Adipocyte (in vitro differentiated cells): ENCODE results near the gene NDUFAF3.
A peak's percentile ranks its signal among the peaks of the same experiment; 100 is the strongest.

Source experiments
- DNase-seq: peaks from one replicate; pipeline ENCODE4 v3.0.0-alpha.2; 2015; ENCODE audit warnings: low read depth
- H3K27me3 ChIP-seq: replicated peaks from 2 replicates; pipeline ENCODE4 v1.7.0; 2013; ENCODE audit warnings: mild to moderate bottlenecking, low read length, moderate library complexity; ENCODE audit not compliant: control insufficient read depth, insufficient read depth
- H3K36me3 ChIP-seq: 2 replicates; pipeline ENCODE4 v1.7.0; 2013; ENCODE audit warnings: low read length, mild to moderate bottlenecking, moderate library complexity; ENCODE audit not compliant: control insufficient read depth, insufficient read depth, severe bottlenecking
- H3K4me1 ChIP-seq: 2 replicates; pipeline ENCODE4 v1.7.0; 2013; ENCODE audit warnings: mild to moderate bottlenecking, low read length, moderate library complexity; ENCODE audit not compliant: control insufficient read depth, insufficient read depth
- H3K4me3 ChIP-seq: 2 replicates; pipeline ENCODE4 v1.7.0; 2013; ENCODE audit warnings: mild to moderate bottlenecking, low read length, moderate library complexity
- H3K9ac ChIP-seq: 2 replicates; pipeline ENCODE4 v1.7.0; 2013; ENCODE audit warnings: mild to moderate bottlenecking, low read length, moderate library complexity
- H3K9me3 ChIP-seq: 2 replicates; pipeline ENCODE4 v1.7.0; 2013; ENCODE audit warnings: mild to moderate bottlenecking, low read length, moderate library complexity; ENCODE audit not compliant: control insufficient read depth

NDUFAF3 gene

GRCh38 chr3:49021213-49021812 is 608 bp upstream of the NDUFAF3 start:
- peak overlapping the region; percentile 94 for H3K9ac ChIP-seq
- peaks cover 27% of the 10 kb centered on the region for H3K36me3 ChIP-seq
- H3K9me3 ChIP-seq: no peaks in the 10 kb centered on the region
- peak overlapping the region; percentile 94 for H3K4me3 ChIP-seq
- H3K27me3 ChIP-seq: no peaks in the 10 kb centered on the region
- peak; percentile 100 for DNase-seq
- peaks cover 43% of the 10 kb centered on the region for H3K4me1 ChIP-seq

- H3K9ac ChIP-seq: peak overlapping the region; percentile 94
- peaks cover 39% of the 10 kb centered on the region for H3K36me3 ChIP-seq
- H3K4me1 ChIP-seq: peaks cover 42% of the 10 kb centered on the region
- peak overlapping the region; percentile 94 for H3K4me3 ChIP-seq
- peak; percentile 26 for DNase-seq
- no peaks in the 10 kb centered on the region for H3K9me3 ChIP-seq
- H3K27me3 ChIP-seq: no peaks in the 10 kb centered on the region
Measured at GRCh38 chr3:49022688-49023171, 809 bp downstream of the NDUFAF3 start.

DNA sequence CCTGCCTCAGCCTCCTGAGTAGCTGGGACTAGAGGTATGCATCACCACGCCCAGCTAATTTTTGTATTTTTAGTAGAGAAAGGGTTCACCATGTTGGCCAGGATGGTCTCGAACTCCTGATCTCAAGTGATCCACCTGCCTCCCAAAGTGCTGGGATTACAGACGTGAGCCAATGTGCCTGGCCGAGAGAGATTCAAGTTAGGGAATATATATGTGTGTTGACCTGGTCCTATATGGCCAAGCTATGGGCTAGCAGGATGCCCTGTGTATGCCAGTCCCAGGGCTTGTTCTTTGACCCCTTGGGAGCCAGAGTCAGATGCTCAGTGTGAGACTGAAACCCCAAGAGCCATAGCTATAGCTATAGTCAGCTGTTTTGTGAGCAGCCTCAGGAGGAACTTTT is 1.9 kb downstream of the NDUFAF3 start:
- no peaks in the 10 kb centered on the region for H3K27me3 ChIP-seq
- H3K36me3 ChIP-seq: peaks cover 39% of the 10 kb centered on the region
- no peak overlapping the region for H3K9ac ChIP-seq
- H3K9me3 ChIP-seq: no peaks in the 10 kb centered on the region
- peaks cover 50% of the 10 kb centered on the region for H3K4me1 ChIP-seq
- DNase-seq: no peak
- no peak overlapping the region for H3K4me3 ChIP-seq

DNA sequence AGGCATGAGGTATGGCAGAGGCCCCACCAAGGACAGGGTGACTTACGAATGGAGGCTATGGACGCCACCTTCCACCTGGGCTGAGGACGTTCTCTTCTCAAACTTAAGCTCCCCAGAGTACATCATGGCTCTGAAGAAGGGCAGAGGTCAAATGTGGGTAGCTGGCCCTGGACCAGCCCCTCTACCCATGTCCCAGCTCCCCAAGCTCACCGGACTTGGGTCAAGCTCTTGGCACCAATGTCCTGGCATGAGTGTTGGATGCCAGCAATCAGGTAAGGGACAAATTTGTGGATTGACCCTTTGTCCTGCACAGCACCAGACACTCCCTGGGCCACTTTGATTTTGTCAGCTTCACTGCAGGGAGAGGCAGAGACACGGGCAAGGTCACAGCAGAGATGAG is 2.5 kb downstream of the NDUFAF3 start:
- Histone ChIP-seq H3K36me3 (peaks cover 39% of the 10 kb centered on the region), H3K4me3 (no peak overlapping the region), H3K4me1 (peaks cover 46% of the 10 kb centered on the region), H3K27me3 (no peaks in the 10 kb centered on the region), H3K9ac (no peak overlapping the region), H3K9me3 (no peaks in the 10 kb centered on the region)
- DNase-seq: no peak

- Histone ChIP-seq H3K4me3 (no peak overlapping the region), H3K9ac (peak overlapping the region; percentile 3), H3K4me1 (peaks cover 42% of the 10 kb centered on the region), H3K27me3 (no peaks in the 10 kb centered on the region), H3K36me3 (peaks cover 45% of the 10 kb centered on the region), H3K9me3 (no peaks in the 10 kb centered on the region)
- no peak for DNase-seq
Measured at GRCh38 chr3:49025005-49025792, 3.3 kb downstream of the NDUFAF3 start.

DNA sequence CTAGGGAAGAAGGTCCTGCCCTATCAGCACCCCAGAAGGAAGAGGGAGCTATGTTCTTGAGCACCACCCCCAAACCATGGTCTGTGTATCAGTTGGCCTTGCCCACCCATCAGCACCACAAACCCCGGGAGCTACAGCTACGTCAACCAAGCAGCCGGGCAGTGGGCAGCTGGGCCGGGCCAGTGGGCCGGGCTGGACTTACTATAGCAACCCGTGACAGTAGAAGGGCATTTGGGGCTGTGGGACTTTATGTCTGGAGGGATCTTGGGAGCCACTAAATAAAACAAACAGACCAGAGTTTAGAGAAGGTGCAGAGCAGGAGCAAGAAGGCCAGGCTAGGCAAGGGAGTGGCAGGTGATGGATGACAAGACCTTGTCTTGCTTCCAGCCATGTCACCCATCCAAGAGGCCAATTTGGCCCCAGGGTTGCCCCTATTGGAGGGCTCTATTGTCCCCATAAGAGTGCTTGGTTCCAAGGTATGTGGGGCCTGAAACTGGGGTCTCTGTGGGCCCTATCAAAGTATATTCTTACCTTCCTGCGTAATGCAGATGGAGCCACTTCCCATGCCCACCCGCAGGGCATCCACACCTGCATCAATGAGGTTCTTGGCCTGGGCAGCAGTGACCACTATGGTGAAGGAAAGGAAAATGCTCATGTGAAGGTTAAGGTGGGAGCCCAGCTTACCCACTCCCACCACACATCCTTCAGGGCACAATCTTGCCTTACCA is 4.0 kb downstream of the NDUFAF3 start:
- Histone ChIP-seq H3K4me1 (peaks cover 39% of the 10 kb centered on the region), H3K27me3 (no peaks in the 10 kb centered on the region), H3K9ac (peak overlapping the region; percentile 3), H3K36me3 (peaks cover 52% of the 10 kb centered on the region), H3K9me3 (no peaks in the 10 kb centered on the region), H3K4me3 (no peak overlapping the region)
- no peak for DNase-seq

DNA sequence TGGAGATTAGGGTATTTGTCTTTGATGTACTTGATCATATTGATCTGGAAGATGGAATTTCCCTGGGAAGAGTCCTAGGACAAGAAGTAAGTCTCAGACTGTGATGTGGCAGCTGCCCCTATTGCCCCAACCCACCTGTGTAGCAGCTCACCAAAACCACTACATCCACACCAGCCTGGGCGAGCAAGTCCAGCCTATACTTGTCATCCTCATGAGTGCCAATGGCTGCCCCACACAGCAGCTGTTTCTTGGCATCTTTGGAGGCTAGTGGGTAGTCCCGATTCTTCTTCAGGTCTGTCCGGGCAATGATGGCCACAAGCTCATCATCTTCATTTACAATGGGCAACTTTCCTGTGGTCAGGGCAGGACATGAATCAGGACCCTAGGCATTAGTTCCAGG is 4.6 kb downstream of the NDUFAF3 start:
- Histone ChIP-seq H3K9ac (no peak overlapping the region), H3K27me3 (no peaks in the 10 kb centered on the region), H3K9me3 (no peaks in the 10 kb centered on the region), H3K36me3 (peaks cover 57% of the 10 kb centered on the region), H3K4me3 (no peak overlapping the region), H3K4me1 (peaks cover 39% of the 10 kb centered on the region)
- no peak for DNase-seq

DNA sequence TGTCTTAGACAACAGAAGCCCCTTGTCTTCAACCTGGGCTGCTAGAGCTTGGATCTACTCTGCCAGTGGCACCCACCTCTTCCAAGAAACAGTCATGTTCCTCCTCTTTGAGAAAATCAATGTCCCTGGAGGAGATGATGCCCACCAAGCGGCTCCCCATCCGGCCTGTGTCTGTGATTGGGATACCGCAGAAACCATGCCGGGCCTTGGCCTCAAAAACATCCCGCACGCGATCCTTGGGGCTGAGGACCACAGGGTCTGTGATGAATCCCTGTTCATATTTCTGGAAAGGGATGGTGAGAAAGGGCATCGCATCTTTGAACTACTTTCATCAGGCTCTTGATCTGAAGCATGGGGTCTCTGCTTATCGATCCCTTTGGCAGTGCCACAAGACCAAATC is 5.7 kb downstream of the NDUFAF3 start:
- no peaks in the 10 kb centered on the region for H3K27me3 ChIP-seq
- no peak for DNase-seq
- H3K4me1 ChIP-seq: peaks cover 41% of the 10 kb centered on the region
- H3K36me3 ChIP-seq: peaks cover 68% of the 10 kb centered on the region
- peak overlapping the region; percentile 93 for H3K9ac ChIP-seq
- H3K4me3 ChIP-seq: peak overlapping the region; percentile 90
- no peaks in the 10 kb centered on the region for H3K9me3 ChIP-seq

DNA sequence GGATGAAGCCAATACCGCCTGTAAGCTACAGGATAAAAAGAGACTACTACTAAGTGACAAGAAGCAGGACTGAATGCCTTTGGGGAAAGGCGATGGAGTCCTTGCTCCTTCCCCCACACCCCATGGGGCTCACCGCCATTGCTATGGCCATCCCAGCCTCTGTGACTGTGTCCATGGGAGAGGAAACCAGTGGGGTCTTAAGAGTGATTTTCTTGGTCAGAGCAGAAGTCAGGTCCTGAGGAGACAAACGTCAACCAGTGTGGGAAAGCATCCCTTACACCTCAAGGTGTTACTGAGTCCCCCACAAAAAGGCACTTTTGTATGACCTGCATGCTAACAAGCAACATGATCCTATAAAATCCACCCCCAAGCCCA is 6.4 kb downstream of the NDUFAF3 start:
- peak overlapping the region; percentile 90 for H3K4me3 ChIP-seq
- H3K36me3 ChIP-seq: peaks cover 75% of the 10 kb centered on the region
- H3K4me1 ChIP-seq: peaks cover 41% of the 10 kb centered on the region
- peak overlapping the region; percentile 93 for H3K9ac ChIP-seq
- no peaks in the 10 kb centered on the region for H3K9me3 ChIP-seq
- DNase-seq: no peak
- H3K27me3 ChIP-seq: no peaks in the 10 kb centered on the region

GRCh38 chr3:49028673-49029562 is 7.0 kb downstream of the NDUFAF3 start, which contains the start of gene IMPDH2:
Gene IMPDH2, minus strand, starts transcription at chr3:49029398. Its CDS starts 48 bp downstream, at chr3:49029350.
- H3K4me1 ChIP-seq: peaks cover 40% of the 10 kb centered on the region
- peak within 1 kb of the TSS; percentile 90 for H3K4me3 ChIP-seq
- no peaks in the 10 kb centered on the region for H3K9me3 ChIP-seq
- H3K9ac ChIP-seq: peak within 1 kb of the TSS; percentile 93
- H3K27me3 ChIP-seq: no peaks in the 10 kb centered on the region
- peak; percentile 98 for DNase-seq
- H3K36me3 ChIP-seq: peaks cover 74% of the 10 kb centered on the region
